Measurements from ENCODE around the gene ADORA2B.

- no peak for TF ChIP-seq CTCF (conservative IDR thresholded peaks at IDR 0.05; ENCODE audit: low read length)
- no peak for TF ChIP-seq EZH2phosphoT487 (IDR thresholded peaks at IDR 0.05; ENCODE audit: borderline replicate concordance, low read depth, low read length)
These were observed 27.4 kb upstream of the ADORA2B start for GRCh38 chr17:15917438-15918027.
